Thyroid gland (tissue), 4 donors: ENCODE measurements around the gene AGT.

Experiments used
- CTCF ChIP-seq, 6 experiments: fragments of 200-600 bp in 3 of 6; fragments of 450-650 bp in 3 of 6; sonication (generic) in 3 of 6; IDR thresholded peaks; one replicate each; pipeline ENCODE4 v1.5.1; 2016 to 2019; ENCODE audit warnings: antibody characterized with exemption in 6 of 6, mild to moderate bottlenecking in 2 of 6, inconsistent platforms in 1 of 6, moderate library complexity in 1 of 6
- POLR2A ChIP-seq, 2 donors: fragments of 450-650 bp; IDR thresholded peaks; one replicate each; pipeline ENCODE4 v1.6.1; 2017; ENCODE audit warnings: antibody characterized with exemption in 2 of 2, mild to moderate bottlenecking in 2 of 2, moderate library complexity in 1 of 2

- no peak for TF ChIP-seq CTCF (IDR thresholded peaks at IDR 0.05)
- TF ChIP-seq POLR2A (IDR thresholded peaks at IDR 0.05): no peak
Observed at GRCh38 chr1:230713138-230713537, 784 bp downstream of the AGT start.
